ENCODE measurements around the gene CMIP. TPM values are rescaled to one million over a fixed set of nuclear protein-coding genes. Genes with fewer than 3 reads are reported as not detected.

CMIP gene
- total and polyA plus RNA-seq, 7 donors, result 1.4 to 8.9 (median 4.1) TPM

DNA sequence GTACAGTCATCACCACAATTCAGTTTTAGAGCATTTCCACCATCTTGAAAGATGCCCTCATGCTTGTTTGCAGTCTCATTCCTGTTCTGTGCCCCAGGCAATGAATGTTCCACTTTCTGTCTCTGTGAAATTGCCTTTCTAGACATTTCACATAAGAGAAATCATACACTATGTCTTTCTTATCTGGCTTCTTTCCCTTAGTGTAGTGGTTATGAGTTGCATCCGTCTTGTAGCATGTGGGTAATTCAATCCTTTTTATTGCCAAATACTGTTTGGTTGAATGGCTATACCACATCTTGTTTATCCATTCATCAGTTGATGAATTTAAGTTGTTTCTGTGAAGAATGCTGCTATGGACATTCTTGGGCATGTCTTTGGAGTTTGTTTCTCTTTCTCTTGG is 202.0 kb downstream of the CMIP start:
- Histone ChIP-seq H3K27ac (no peak overlapping the region), H3K4me3 (no peak overlapping the region), H3K9me3 (no peaks in the 10 kb centered on the region), H3K27me3 (ENCODE audit: insufficient read depth in 3 of 3, low read length in 2 of 3) (peaks cover 0 to 2% (median 0%) of the 10 kb centered on the region in 3 donors), H3K4me1 (no peaks in the 10 kb centered on the region), H3K36me3 (ENCODE audit: insufficient read depth in 1 of 2, low read depth in 1 of 2) (no peaks in the 10 kb centered on the region)
- DNase-seq, result no peak
- ATAC-seq, result no peak
- intact Hi-C loops (cut with DNase I), result no loop called here
- TF ChIP-seq, protein P1, sequence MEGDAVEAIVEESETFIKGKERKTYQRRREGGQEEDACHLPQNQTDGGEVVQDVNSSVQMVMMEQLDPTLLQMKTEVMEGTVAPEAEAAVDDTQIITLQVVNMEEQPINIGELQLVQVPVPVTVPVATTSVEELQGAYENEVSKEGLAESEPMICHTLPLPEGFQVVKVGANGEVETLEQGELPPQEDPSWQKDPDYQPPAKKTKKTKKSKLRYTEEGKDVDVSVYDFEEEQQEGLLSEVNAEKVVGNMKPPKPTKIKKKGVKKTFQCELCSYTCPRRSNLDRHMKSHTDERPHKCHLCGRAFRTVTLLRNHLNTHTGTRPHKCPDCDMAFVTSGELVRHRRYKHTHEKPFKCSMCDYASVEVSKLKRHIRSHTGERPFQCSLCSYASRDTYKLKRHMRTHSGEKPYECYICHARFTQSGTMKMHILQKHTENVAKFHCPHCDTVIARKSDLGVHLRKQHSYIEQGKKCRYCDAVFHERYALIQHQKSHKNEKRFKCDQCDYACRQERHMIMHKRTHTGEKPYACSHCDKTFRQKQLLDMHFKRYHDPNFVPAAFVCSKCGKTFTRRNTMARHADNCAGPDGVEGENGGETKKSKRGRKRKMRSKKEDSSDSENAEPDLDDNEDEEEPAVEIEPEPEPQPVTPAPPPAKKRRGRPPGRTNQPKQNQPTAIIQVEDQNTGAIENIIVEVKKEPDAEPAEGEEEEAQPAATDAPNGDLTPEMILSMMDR (IDR thresholded peaks at IDR 0.05), result no peak
- 69 to 86% (median 74%) methylated on average over 1 of the region's 1 CpG for WGBS, 3 donors

DNA sequence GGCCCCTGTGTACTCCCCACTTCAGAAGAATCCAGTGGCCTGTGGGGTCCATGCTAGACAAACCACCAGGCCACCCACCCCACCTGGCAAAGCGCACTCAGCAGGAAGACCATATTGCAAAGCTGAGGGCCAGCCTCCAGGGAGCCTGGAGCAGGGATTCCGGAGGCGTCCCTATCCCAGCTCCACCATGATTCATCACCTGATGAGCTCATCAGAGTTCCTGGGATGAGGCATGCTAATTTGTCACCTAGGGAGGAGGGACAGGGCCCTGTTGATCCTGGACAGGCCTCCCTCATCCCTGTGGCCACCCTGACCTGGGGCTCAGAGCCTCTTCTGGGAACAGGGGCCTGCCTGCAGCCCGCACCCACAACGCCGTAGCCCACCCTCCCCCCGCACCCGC is 202.9 kb downstream of the CMIP start:
- Histone ChIP-seq H3K4me3 (no peak overlapping the region), H3K4me1 (no peaks in the 10 kb centered on the region), H3K27me3 (ENCODE audit: insufficient read depth in 3 of 3, low read length in 2 of 3) (peaks cover 0 to 2% (median 0%) of the 10 kb centered on the region in 3 donors), H3K27ac (no peak overlapping the region), H3K36me3 (ENCODE audit: insufficient read depth in 1 of 2, low read depth in 1 of 2) (no peaks in the 10 kb centered on the region), H3K9me3 (no peaks in the 10 kb centered on the region)
- intact Hi-C loops (cut with DNase I), result no loop called here
- TF ChIP-seq, protein P1 (IDR thresholded peaks at IDR 0.05), result no peak
- WGBS, 3 donors, result 92 to 97% (median 93%) methylated on average over 3 to 8 of the region's 8 CpGs
- ATAC-seq, result no peak
- DNase-seq, result no peak

DNA sequence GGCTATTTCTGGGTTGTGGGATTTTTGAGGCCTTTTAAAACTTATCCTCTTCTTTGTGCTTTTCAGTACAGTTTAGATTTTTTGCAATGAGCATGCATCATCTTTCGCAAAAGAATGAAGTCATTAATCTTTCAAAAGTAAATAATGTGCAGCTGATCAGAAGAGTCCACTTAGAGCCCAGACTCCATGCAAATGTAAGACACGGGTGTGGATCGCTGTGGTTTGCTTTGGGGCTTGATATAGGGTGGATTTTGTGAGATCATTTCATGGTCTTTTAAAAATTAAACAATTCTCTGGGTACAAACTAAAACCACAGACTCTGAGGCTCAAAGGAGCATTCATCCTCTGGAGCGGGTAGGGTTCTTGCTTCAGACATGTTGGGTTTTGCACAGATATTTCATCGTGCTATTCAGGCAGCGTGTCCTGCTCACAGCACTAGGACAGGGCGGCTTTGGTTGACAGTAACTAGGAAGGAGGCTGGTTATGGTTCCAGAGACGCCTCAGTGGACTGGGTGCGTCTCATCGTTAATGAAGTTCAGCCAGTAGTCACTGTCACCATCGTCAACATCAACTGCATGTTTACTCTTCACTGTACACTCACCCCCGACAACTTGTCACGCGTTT is 205.1 kb downstream of the CMIP start:
- H3K36me3 ChIP-seq (ENCODE audit: insufficient read depth in 1 of 2, low read depth in 1 of 2), result no peaks in the 10 kb centered on the region
- H3K27me3 ChIP-seq (ENCODE audit: insufficient read depth in 3 of 3, low read length in 2 of 3), result peaks cover 0 to 2% (median 0%) of the 10 kb centered on the region in 3 donors
- no peak for ATAC-seq
- TF ChIP-seq, protein P1 (IDR thresholded peaks at IDR 0.05), result no peak
- intact Hi-C loops (cut with DNase I), result no loop called here
- H3K27ac ChIP-seq, result no peak overlapping the region
- no peaks in the 10 kb centered on the region for H3K4me1 ChIP-seq
- no peaks in the 10 kb centered on the region for H3K9me3 ChIP-seq
- 86 to 91% (median 89%) methylated on average over 14 of the region's 14 CpGs for WGBS, 3 donors
- no peak for DNase-seq
- H3K4me3 ChIP-seq, result no peak overlapping the region

DNA sequence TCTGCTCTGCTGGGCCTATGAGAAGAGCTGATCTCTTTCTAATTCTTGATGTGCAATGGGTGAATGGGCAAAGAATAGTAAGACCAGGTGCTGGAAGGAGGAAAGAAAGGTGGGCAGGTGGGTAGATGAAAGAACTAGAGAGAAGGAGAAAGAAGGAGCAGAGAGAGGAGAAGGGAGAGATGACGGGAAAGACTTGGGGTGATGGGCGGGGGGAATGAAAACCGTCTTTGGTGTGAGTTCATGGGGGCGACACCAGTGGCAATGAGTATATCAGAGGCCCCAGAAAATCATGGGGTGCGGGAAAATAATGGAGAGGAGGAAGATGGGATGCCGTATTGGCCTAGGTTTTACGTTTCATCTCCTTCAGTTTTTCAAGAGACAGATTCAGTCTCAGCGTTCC is 205.7 kb downstream of the CMIP start:
- ATAC-seq (no peak), DNase-seq (no peak)
- Histone ChIP-seq H3K27ac (no peak overlapping the region), H3K36me3 (ENCODE audit: insufficient read depth in 1 of 2, low read depth in 1 of 2) (no peaks in the 10 kb centered on the region), H3K4me1 (no peaks in the 10 kb centered on the region), H3K9me3 (no peaks in the 10 kb centered on the region), H3K4me3 (no peak overlapping the region), H3K27me3 (ENCODE audit: insufficient read depth in 3 of 3, low read length in 2 of 3) (peaks cover 0 to 2% (median 0%) of the 10 kb centered on the region in 3 donors)
- TF ChIP-seq, protein P1 (IDR thresholded peaks at IDR 0.05), result no peak
- 91 to 96% (median 94%) methylated on average over 8 of the region's 8 CpGs for WGBS, 3 donors
- intact Hi-C loops (cut with DNase I), result no loop called here
